Heart right ventricle (tissue), 16 donors: ENCODE results near the gene CTCFL. TPM values are rescaled to one million over a fixed set of nuclear protein-coding genes. Genes with fewer than 3 reads are reported as not detected.

Experiments
- ATAC-seq, 8 donors: fragments of 200-7000 bp; cut with Tn5 transposase; one replicate each; pipeline ENCODE4 v1.9.1; 2020; ENCODE audit warnings: mild to moderate bottlenecking in 8 of 8, moderate library complexity in 8 of 8, moderate number of reproducible peaks in 1 of 8
- DNase-seq, 2 donors: peaks; one replicate each; pipeline ENCODE4 v3.0.0-alpha.2; 2020
- H3K27ac ChIP-seq, 10 donors: fragments of 200-600 bp; sonication (generic) in 2 of 10; one replicate each; pipeline versions ENCODE4 v1.5.0 to v1.8.0; 2020 to 2022; ENCODE audit warnings: mild to moderate bottlenecking in 3 of 10
- H3K27me3 ChIP-seq, 7 donors: fragments of 200-600 bp; one replicate each; pipeline ENCODE4 v1.8.0; 2021 to 2022; ENCODE audit warnings: mild to moderate bottlenecking in 2 of 7
- H3K36me3 ChIP-seq, 9 donors: fragments of 200-600 bp; sonication (generic) in 1 of 9; one replicate each; pipeline versions ENCODE4 v1.5.0 to v1.8.0; 2020 to 2022; ENCODE audit warnings: mild to moderate bottlenecking in 2 of 9
- H3K4me1 ChIP-seq, 9 donors: fragments of 200-600 bp; sonication (generic) in 1 of 9; one replicate each; pipeline versions ENCODE4 v1.5.0 to v1.8.0; 2020 to 2022; ENCODE audit warnings: mild to moderate bottlenecking in 4 of 9
- H3K4me3 ChIP-seq, 10 donors: fragments of 200-600 bp; sonication (generic) in 2 of 10; one replicate each; pipeline versions ENCODE4 v1.5.0 to v1.8.0; 2020 to 2022; ENCODE audit warnings: mild to moderate bottlenecking in 7 of 10, moderate library complexity in 2 of 10
- H3K9me3 ChIP-seq, 11 donors: fragments of 200-600 bp in 10 of 11; sonication (generic) in 2 of 11; one replicate each; pipeline versions ENCODE4 v1.5.0 to v1.8.0; 2013 to 2022; ENCODE audit warnings: mild to moderate bottlenecking in 2 of 11, control low read depth in 1 of 11, moderate library complexity in 1 of 11
- WGBS, 2 donors: extraction: QIAGEN DNeasy Blood & Tissue Kit; methylation state at CpG; one replicate each; pipeline ENCODE4 v1.1.7; 2013; ENCODE audit warnings: inconsistent platforms in 1 of 2; 5-methylcytosine and 5-hydroxymethylcytosine counted together
- intact Hi-C, 10 donors: fragments of 100-400 bp; cut with DNase I; formaldehyde crosslinking; loops; one replicate each; pipeline versions ENCODE4 v1.11.1 to v1.14.2; 2022
- polyA plus RNA-seq, 2 donors: library from polyadenylated mRNA; stranded (reverse); fragments of 200-250 nt; gene quantifications; one replicate each; pipeline ENCODE4 v1.2.3, GENCODE V29; 2013
- total RNA-seq, 10 donors: library from RNA; stranded (reverse); fragmentation: NEBNext Ultra II Directional in 3 of 10; extraction: Animal tissue kit (Norgen Biotek cat#: 25700) in 3 of 10; gene quantifications; one replicate each; pipeline versions ENCODE4 v1.2.1 to v1.2.4, GENCODE V29; 2021 to 2023
- TF ChIP-seq, protein P1 (sequence below), 9 donors: fragments of 200-600 bp; sonication (generic) in 2 of 9; IDR thresholded peaks; one replicate each; pipeline versions ENCODE4 v1.5.0 to v1.8.0; 2021 to 2022; ENCODE audit warnings: antibody characterized with exemption in 9 of 9, mild to moderate bottlenecking in 5 of 9, moderate library complexity in 1 of 9
- donor health status: Arrhythmogenic right ventricular cardiomyopathy.
- donor health status: ischemic (EF 13 %, LVEDD 7.1; RV severe dilation, severe dysfunction).
- donor health status: healthy with polysubstance abuse.
- donor health status: DM: no; HTN: yes; CAD: no.
- donor health status: DM: no; HTN: no; CAD: no.
- donor health status: ischemic (EF 25% LVEDD 6.9; RV normal size, moderate dysfunction).
- donor health status: ischemic (EF 25% LVEDD 5.7; RV mildly dilated, moderate dysfunction).
- donor health status: healthy.
- donor health status: DM: yes; HTN: yes; CAD: no.
- donor health status: Ischemic cardiomyopathy.
- donor health status: ischemic (EF 35%, LVEDD 5.7; RV mildly dilated, moderate dysfunction).
- donor health status: nonischemic (EF 11% LVEDD 7.7; RV severe dilation, severe dysfunction).
- donor health status: DM: yes; HTN: yes; CAD: no.
- donor health status: PGD.
- donor health status: ischemic (EF 29% LVEDD 5.4; RV normal size, mild dysfunction).
- donor health status: nonischemic (EF 23%, LVEDD 6.1; RV moderate dilation, normal function).

CTCFL gene
- total and polyA plus RNA-seq, 12 donors: not detected

DNA sequence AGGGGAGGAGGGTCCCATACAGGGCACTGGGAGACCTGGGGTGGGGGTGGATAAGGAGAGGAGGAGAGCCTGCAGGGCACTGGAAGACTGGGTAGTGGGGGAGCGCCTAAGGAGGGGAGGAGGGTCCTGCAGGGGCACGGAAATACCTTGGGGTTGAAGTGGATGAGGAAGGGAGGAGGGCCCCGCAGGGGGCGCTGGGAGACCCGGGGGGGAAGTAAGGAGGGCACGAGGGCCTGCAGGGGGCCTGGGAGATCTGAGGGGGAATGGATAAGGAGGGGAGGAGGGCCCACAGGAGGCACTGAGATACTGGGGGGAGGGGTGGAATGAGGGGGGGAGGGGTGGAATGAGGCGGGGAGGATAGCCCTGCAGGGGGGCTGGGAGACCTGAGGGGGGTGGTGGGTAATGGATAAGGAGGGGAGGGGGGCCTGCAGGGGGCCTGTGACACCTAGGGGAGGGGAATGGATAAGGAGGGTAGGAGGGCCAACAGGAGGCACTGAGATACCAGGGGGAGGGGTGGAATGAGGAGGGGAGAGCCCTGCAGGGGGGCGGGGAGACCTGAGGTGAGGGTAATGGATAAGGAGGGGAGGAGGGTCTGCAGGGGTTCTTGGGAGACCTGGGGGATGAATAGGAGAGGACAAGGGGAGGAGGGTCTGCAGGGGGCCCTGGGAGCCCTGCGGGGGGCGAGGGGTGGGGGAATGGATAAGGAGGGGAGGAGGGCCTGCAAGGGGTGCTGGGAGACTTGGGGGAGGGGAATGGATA lies 567 bp upstream of the CTCFL start:
- WGBS, 2 donors: 66 to 71% methylated on average over 9 to 10 of the region's 10 CpGs
- DNase-seq (no peak), ATAC-seq (no peak)
- no peak overlapping the region for H3K4me3 ChIP-seq
- intact Hi-C loops: loop anchor here in 2 of 10 donors (5.0 kb wide), 2 partner anchors 257 to 682 kb away; no protein-coding TSS in a partner anchor
- no peaks in the 10 kb centered on the region for H3K4me1 ChIP-seq
- H3K27me3 ChIP-seq: peaks cover 0 to 4% (median 0%) of the 10 kb centered on the region in 7 donors
- H3K9me3 ChIP-seq: no peaks in the 10 kb centered on the region
- TF ChIP-seq, protein P1, sequence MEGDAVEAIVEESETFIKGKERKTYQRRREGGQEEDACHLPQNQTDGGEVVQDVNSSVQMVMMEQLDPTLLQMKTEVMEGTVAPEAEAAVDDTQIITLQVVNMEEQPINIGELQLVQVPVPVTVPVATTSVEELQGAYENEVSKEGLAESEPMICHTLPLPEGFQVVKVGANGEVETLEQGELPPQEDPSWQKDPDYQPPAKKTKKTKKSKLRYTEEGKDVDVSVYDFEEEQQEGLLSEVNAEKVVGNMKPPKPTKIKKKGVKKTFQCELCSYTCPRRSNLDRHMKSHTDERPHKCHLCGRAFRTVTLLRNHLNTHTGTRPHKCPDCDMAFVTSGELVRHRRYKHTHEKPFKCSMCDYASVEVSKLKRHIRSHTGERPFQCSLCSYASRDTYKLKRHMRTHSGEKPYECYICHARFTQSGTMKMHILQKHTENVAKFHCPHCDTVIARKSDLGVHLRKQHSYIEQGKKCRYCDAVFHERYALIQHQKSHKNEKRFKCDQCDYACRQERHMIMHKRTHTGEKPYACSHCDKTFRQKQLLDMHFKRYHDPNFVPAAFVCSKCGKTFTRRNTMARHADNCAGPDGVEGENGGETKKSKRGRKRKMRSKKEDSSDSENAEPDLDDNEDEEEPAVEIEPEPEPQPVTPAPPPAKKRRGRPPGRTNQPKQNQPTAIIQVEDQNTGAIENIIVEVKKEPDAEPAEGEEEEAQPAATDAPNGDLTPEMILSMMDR (IDR thresholded peaks at IDR 0.05): no peak
- no peaks in the 10 kb centered on the region for H3K36me3 ChIP-seq
- H3K27ac ChIP-seq: no peak overlapping the region

DNA sequence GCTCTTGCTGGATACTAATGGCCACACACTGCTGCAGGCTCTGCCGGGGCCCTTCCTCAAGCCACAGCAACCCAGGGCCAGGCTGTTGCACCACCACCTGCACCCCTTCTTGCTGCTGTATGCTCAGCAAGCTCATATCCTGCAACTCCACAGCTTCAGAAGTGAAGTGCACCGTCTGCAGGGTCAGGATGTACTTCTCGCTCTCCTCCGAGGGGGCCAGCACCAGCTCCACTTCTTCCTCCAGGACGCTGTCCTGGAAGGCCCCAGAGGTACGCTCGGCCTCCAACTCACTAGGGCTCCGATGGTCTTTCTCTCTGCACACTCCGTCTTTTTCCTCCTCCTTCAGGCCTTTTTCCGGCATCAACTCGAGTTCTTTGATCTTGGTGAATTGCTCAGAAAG lies 1.2 kb downstream of the CTCFL start:
- whole genome bisulfite sequencing, 2 donors: 92% methylated on average over 11 of the region's 11 CpGs
- no peak for ATAC-seq
- no peaks in the 10 kb centered on the region for H3K4me1 ChIP-seq
- intact Hi-C loops: no loop called here
- no peak overlapping the region for H3K4me3 ChIP-seq
- DNase-seq: no peak
- no peaks in the 10 kb centered on the region for H3K9me3 ChIP-seq
- peaks cover 0 to 9% (median 0%) of the 10 kb centered on the region in 7 donors for H3K27me3 ChIP-seq
- H3K27ac ChIP-seq: no peak overlapping the region
- TF ChIP-seq, protein P1 (IDR thresholded peaks at IDR 0.05): no peak
- no peaks in the 10 kb centered on the region for H3K36me3 ChIP-seq

DNA sequence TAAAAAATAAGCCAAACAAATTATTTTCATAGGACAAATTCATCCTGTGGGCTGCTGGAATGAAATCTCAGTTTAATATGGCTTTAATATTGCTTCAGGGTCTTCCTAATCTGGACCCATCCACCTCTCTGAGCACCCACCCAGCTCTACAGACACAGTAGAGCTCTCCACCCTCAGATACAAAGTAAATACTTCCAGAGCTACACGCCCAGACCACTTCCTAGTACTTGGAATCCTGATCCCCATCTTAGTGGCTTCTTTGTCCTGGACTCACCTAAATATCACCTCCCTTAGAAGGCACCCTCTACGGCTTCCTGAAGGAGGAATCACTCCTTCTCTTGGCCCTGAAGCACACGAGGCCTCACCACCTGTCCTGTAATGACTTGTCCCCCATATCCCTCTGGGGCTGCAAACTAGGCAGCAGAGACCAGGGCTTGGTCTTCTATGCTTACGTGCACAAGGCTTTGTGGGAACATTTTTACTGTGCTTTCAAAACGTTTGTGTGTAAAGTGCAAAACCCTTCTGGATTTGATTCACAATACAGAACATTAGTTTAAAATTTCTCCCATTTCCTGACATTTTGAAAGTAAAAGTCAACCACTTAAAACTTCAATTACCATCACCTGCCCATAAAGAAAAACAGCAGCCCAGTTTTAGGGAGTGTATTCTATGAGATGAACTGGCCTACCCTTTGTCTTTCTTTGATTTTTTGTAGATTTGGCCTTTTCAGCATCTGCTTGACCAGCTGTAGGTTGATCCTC lies 2.4 kb downstream of the CTCFL start:
- no peak for ATAC-seq
- intact Hi-C loops: no loop called here
- TF ChIP-seq, protein P1 (IDR thresholded peaks at IDR 0.05): no peak

DNA sequence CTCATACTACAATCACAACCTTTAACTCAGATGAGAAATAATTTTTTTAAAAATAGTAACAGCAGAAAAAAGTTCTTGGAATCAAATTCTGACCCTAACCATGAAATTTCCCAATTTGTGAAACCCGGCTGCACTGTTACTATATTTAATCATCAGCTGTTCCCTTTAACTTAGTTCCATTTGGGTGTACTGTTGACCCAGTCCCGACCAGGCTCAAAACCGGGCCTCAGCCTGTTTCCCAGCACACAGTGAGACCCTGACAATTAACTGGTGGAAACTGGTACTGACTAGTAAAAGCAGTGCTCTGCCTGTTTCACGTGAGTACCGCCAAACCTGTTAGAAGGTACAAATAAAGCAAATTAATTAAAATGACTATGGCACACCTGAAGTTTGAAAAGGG lies 7.0 kb downstream of the CTCFL start:
- H3K4me1 ChIP-seq: peaks cover 0 to 8% (median 0%) of the 10 kb centered on the region in 9 donors
- no peak for DNase-seq
- TF ChIP-seq, protein P1 (IDR thresholded peaks at IDR 0.05): no peak
- ATAC-seq: no peak
- H3K4me3 ChIP-seq: no peak overlapping the region
- H3K36me3 ChIP-seq: no peaks in the 10 kb centered on the region
- no peaks in the 10 kb centered on the region for H3K9me3 ChIP-seq
- WGBS, 2 donors: 88% methylated on average over 5 of the region's 5 CpGs
- peaks cover 0 to 21% (median 7%) of the 10 kb centered on the region in 7 donors for H3K27me3 ChIP-seq
- intact Hi-C loops: no loop called here
- H3K27ac ChIP-seq: no peak overlapping the region

More for the DNA sequence above, 2.4 kb downstream of the CTCFL start:
- no peak overlapping the region for H3K4me3 ChIP-seq
- no peak overlapping the region for H3K27ac ChIP-seq
- WGBS, 2 donors: 65 to 74% methylated on average over 5 of the region's 5 CpGs
- H3K9me3 ChIP-seq: no peaks in the 10 kb centered on the region
- H3K27me3 ChIP-seq: peaks cover 0 to 10% (median 0%) of the 10 kb centered on the region in 7 donors
- no peaks in the 10 kb centered on the region for H3K36me3 ChIP-seq
- H3K4me1 ChIP-seq: no peaks in the 10 kb centered on the region
- DNase-seq: no peak
